Esophagus squamous epithelium (tissue), 5 donors: ENCODE data around the gene RNF187. TPM values are rescaled to one million over a fixed set of nuclear protein-coding genes. Genes with fewer than 3 reads are reported as not detected.

ENCODE experiments used
- DNase-seq: peaks from one replicate; lab custom pipeline; 2025; lab: John Stamatoyannopoulos, UW
- H3K27ac ChIP-seq, 4 donors: fragments of 200-600 bp; sonication (generic); one replicate each; pipeline ENCODE4 v1.5.1; 2016 to 2019; ENCODE audit warnings: mild to moderate bottlenecking in 1 of 4
- H3K27me3 ChIP-seq, 4 donors: fragments of 200-600 bp; sonication (generic); 1 replicate in 3 of 4; 2 replicates in 1 of 4; pipeline versions ENCODE4 v1.5.1 to v1.6.0; 2017 to 2021; ENCODE audit warnings: antibody characterized with exemption in 1 of 4
- H3K36me3 ChIP-seq, 3 donors: fragments of 200-600 bp; sonication (generic); one replicate each; pipeline ENCODE4 v1.5.1; 2016 to 2019
- H3K4me1 ChIP-seq, 3 donors: fragments of 200-600 bp; sonication (generic); one replicate each; pipeline ENCODE4 v1.5.1; 2017 to 2019
- H3K4me3 ChIP-seq, 4 donors: fragments of 200-600 bp; sonication (generic); 1 replicate in 3 of 4; 2 replicates in 1 of 4; pipeline ENCODE4 v1.5.1; 2016 to 2019; ENCODE audit warnings: mild to moderate bottlenecking in 2 of 4, moderate library complexity in 1 of 4
- H3K9me3 ChIP-seq, 3 donors: fragments of 200-600 bp; sonication (generic); one replicate each; pipeline ENCODE4 v1.5.1; 2016 to 2019
- CTCF ChIP-seq, 6 experiments: fragments of 450-650 bp in 4 of 6; fragments of 200-600 bp in 2 of 6; sonication (generic) in 2 of 6; IDR thresholded peaks; one replicate each; pipeline ENCODE4 v1.5.1; 2016 to 2019; ENCODE audit warnings: antibody characterized with exemption in 6 of 6, mild to moderate bottlenecking in 4 of 6, moderate library complexity in 4 of 6
- POLR2A ChIP-seq, 4 donors: fragments of 450-650 bp; IDR thresholded peaks; one replicate each; pipeline ENCODE4 v1.6.1; 2017; ENCODE audit warnings: antibody characterized with exemption in 4 of 4, mild to moderate bottlenecking in 4 of 4, moderate library complexity in 3 of 4
- WGBS, 2 donors: methylation state at CpG; one replicate each; pipeline ENCODE4 v1.1.5; 2018; 5-methylcytosine and 5-hydroxymethylcytosine counted together
- intact Hi-C: fragments of 100-400 bp; cut with DNase I; formaldehyde crosslinking; loops from one replicate; pipeline ENCODE4 v1.15.0; 2022
- total RNA-seq, 4 donors: library from RNA; depleted of rRNA; stranded (reverse); fragments of >200 nt; gene quantifications; one replicate each; pipeline ENCODE4 v1.1.0, GENCODE V29; 2016
- donor health status: DM: yes; HTN: yes; CAD: no.

The RNF187 gene
- 10 to 100 TPM; 33.4 to 74.7 (median 60.0) TPM for total RNA-seq

DNA sequence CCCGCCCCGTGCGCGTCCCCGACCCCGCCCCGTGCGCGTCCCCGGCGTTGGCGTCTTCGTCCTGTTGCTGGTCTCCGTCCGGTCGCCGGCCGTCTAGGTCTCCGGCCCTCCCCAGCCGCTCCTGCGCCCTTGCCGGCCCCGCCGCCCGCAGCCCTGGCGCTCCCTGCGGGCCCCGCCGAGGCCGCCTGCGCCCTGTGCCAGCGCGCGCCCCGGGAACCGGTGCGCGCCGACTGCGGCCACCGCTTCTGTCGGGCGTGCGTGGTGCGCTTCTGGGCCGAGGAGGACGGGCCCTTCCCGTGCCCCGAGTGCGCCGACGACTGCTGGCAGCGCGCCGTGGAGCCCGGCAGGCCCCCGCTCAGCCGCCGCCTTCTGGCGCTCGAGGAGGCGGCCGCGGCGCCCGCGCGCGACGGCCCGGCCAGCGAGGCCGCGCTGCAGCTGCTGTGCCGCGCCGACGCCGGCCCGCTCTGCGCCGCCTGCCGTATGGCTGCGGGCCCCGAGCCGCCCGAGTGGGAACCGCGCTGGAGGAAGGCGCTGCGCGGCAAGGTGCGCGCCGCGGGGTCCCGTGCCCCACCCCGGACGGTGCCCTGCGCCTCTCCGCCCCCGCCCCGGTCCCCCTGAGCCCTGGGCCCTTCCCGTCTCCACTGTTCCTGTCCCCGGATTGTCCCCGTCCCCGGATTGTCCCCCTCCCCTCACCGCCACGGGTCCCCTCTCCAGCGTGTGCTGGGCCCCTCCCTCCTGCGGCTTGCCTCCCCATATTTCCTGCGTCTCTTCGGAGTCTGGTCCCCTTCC lies at the start of gene RNF187:
TSS of gene RNF187 (plus strand) at position 47 of the 789 bp plus-strand sequence.
- no peak for DNase-seq
- WGBS, 2 donors = 0% methylated on average over 5 to 6 of the region's 113 CpGs
- peaks cover 4 to 34% (median 4%) of the 10 kb centered on the region in 3 donors for H3K36me3 ChIP-seq
- no peaks in the 10 kb centered on the region for H3K27me3 ChIP-seq
- peak within 1 kb of the TSS; percentile 54 to 93 (median 86) for H3K4me3 ChIP-seq
- H3K9me3 ChIP-seq = no peaks in the 10 kb centered on the region
- H3K4me1 ChIP-seq = peaks cover 12 to 50% (median 24%) of the 10 kb centered on the region in 3 donors
- TF ChIP-seq CTCF (IDR thresholded peaks at IDR 0.05) (no peak), POLR2A (IDR thresholded peaks at IDR 0.05) (peak in 1 of 4 donors; percentile 41)
- intact Hi-C loops = no loop called here
- peak within 1 kb of the TSS; percentile 95 to 100 (median 98) for H3K27ac ChIP-seq

- no peak for DNase-seq
Observed at GRCh38 chr1:228437424-228437962, 49.7 kb upstream of the RNF187 start.

DNA sequence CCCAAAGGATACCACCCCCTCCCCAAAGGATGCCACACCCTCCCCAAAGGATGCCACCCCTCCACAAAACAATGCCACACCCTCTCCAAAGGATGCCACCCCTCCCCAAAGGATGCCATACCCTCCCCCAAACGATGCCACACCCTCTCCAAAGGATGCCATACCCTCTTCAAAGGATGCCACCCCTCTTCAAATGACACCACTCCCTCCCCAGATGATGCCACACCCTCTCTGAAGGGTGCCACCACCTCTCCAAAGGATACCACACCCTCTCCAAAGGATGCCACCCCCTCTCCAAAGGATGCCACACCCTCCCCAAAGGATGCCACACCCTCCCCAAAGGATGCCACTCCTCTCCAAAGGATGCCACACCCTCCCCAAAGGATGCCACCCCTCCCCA lies 48.9 kb upstream of the RNF187 start:
- 18 to 25% methylated on average over 1 of the region's 1 CpG for WGBS, 2 donors
- no peaks in the 10 kb centered on the region for H3K9me3 ChIP-seq
- H3K4me1 ChIP-seq = no peaks in the 10 kb centered on the region
- no peak for TF ChIP-seq POLR2A (IDR thresholded peaks at IDR 0.05)
- no peak for TF ChIP-seq CTCF (IDR thresholded peaks at IDR 0.05)
- H3K27me3 ChIP-seq = peaks cover 0 to 100% (median 0%) of the 10 kb centered on the region in 4 donors
- H3K36me3 ChIP-seq = no peaks in the 10 kb centered on the region
- no peak overlapping the region for H3K27ac ChIP-seq
- intact Hi-C loops = no loop called here
- H3K4me3 ChIP-seq = no peak overlapping the region
- DNase-seq = no peak

More at GRCh38 chr1:228437424-228437962, 49.7 kb upstream of the RNF187 start:
- Histone ChIP-seq H3K27ac (no peak overlapping the region), H3K9me3 (no peaks in the 10 kb centered on the region), H3K4me1 (no peaks in the 10 kb centered on the region), H3K36me3 (no peaks in the 10 kb centered on the region), H3K4me3 (no peak overlapping the region), H3K27me3 (peaks cover 0 to 99% (median 0%) of the 10 kb centered on the region in 4 donors)
- intact Hi-C loops = no loop called here
- no peak for TF ChIP-seq POLR2A (IDR thresholded peaks at IDR 0.05)
- no peak for TF ChIP-seq CTCF (IDR thresholded peaks at IDR 0.05)
- 74 to 88% methylated on average over 7 of the region's 7 CpGs for WGBS, 2 donors

- no peak for DNase-seq
- H3K27me3 ChIP-seq = peaks cover 0 to 100% (median 2%) of the 10 kb centered on the region in 4 donors
- 82 to 95% methylated on average over 6 to 8 of the region's 9 CpGs for WGBS, 2 donors
- TF ChIP-seq CTCF (IDR thresholded peaks at IDR 0.05) (no peak), POLR2A (IDR thresholded peaks at IDR 0.05) (no peak)
- intact Hi-C loops = no loop called here
- H3K27ac ChIP-seq = no peak overlapping the region
- no peaks in the 10 kb centered on the region for H3K9me3 ChIP-seq
- H3K36me3 ChIP-seq = no peaks in the 10 kb centered on the region
- no peak overlapping the region for H3K4me3 ChIP-seq
- H3K4me1 ChIP-seq = peaks cover 0 to 8% (median 7%) of the 10 kb centered on the region in 3 donors
Observed at GRCh38 chr1:228440761-228441500, 46.3 kb upstream of the RNF187 start.
